GM23338 (cell line): ENCODE data around the gene TBC1D32. TPM values are rescaled to one million over a fixed set of nuclear protein-coding genes. Genes with fewer than 3 reads are reported as not detected.
A peak's percentile ranks its signal among the peaks of the same experiment; 100 is the strongest.

Experiments used
- ATAC-seq: fragments of 200-7000 bp; cut with Tn5 transposase; 3 replicates; pipeline ENCODE4 v1.9.1; 2020
- DNase-seq: peaks from one replicate; pipeline ENCODE4 v3.0.0-alpha.2; 2015; ENCODE audit warnings: low spot score
- H2AFZ ChIP-seq: fragments of 200-600 bp; sonication (generic); 2 replicates; pipeline ENCODE4 v1.8.0; 2016; ENCODE audit warnings: antibody characterized with exemption, mild to moderate bottlenecking, moderate library complexity
- H3F3A ChIP-seq: fragments of 200-600 bp; sonication (generic); replicated peaks from 2 replicates; pipeline ENCODE4 v1.8.0; 2017; ENCODE audit warnings: antibody characterized with exemption, mixed run types, low read depth
- H3K27ac ChIP-seq: fragments of 200-600 bp; sonication (generic); 2 replicates; pipeline ENCODE4 v1.6.1; 2016; ENCODE audit warnings: low read depth
- H3K27me3 ChIP-seq: fragments of 200-600 bp; sonication (generic); 2 replicates; pipeline ENCODE4 v1.8.0; 2016; ENCODE audit warnings: mild to moderate bottlenecking, mixed run types, moderate library complexity; ENCODE audit not compliant: insufficient read depth
- H3K36me3 ChIP-seq: fragments of 200-600 bp; sonication (generic); 2 replicates; pipeline ENCODE4 v1.8.0; 2016; ENCODE audit warnings: mild to moderate bottlenecking; ENCODE audit not compliant: insufficient read depth
- H3K4me1 ChIP-seq: fragments of 200-600 bp; sonication (generic); 2 replicates; pipeline ENCODE4 v1.8.0; 2016; ENCODE audit warnings: mild to moderate bottlenecking, moderate library complexity; ENCODE audit not compliant: insufficient read depth
- H3K4me2 ChIP-seq: fragments of 200-600 bp; sonication (generic); 2 replicates; pipeline ENCODE4 v1.7.1; 2017; ENCODE audit warnings: mixed run types
- H3K4me3 ChIP-seq: fragments of 200-600 bp; sonication (generic); 2 replicates; pipeline ENCODE4 v1.6.1; 2016; ENCODE audit warnings: mixed run types
- H3K79me2 ChIP-seq: fragments of 200-600 bp; sonication (generic); replicated peaks from 2 replicates; pipeline ENCODE4 v1.8.0; 2017; ENCODE audit warnings: mild to moderate bottlenecking; ENCODE audit not compliant: insufficient read depth
- H3K9me2 ChIP-seq: fragments of 200-600 bp; sonication (generic); 2 replicates; pipeline ENCODE4 v1.8.0; 2017; ENCODE audit not compliant: insufficient read depth
- H4K20me1 ChIP-seq: fragments of 200-600 bp; sonication (generic); replicated peaks from 2 replicates; pipeline ENCODE4 v1.8.0; 2017; ENCODE audit warnings: mild to moderate bottlenecking; ENCODE audit not compliant: insufficient read depth
- H3K27ac Mint-ChIP-seq: 2 replicates; pipeline ENCODE4 v1.8.0; 2020; ENCODE audit warnings: inconsistent platforms, mild to moderate bottlenecking, moderate library complexity, mixed read lengths
- H3K27me3 Mint-ChIP-seq: 3 replicates; pipeline ENCODE4 v1.8.0; 2022; ENCODE audit warnings: low read depth, mild to moderate bottlenecking, moderate library complexity, mixed read lengths, inconsistent platforms; ENCODE audit not compliant: insufficient read depth, poor library complexity
- H3K36me3 Mint-ChIP-seq: 3 replicates; pipeline ENCODE4 v1.8.0; 2021; ENCODE audit warnings: low read depth, mild to moderate bottlenecking, inconsistent platforms, moderate library complexity, mixed read lengths
- H3K4me1 Mint-ChIP-seq: 3 replicates; pipeline ENCODE4 v1.8.0; 2020; ENCODE audit warnings: mild to moderate bottlenecking, inconsistent platforms, mixed read lengths
- H3K4me3 Mint-ChIP-seq: 3 replicates; pipeline ENCODE4 v1.8.0; 2021; ENCODE audit warnings: moderate library complexity, mild to moderate bottlenecking, inconsistent platforms, mixed read lengths
- H3K9me3 Mint-ChIP-seq: 3 replicates; pipeline ENCODE4 v1.8.0; 2020; ENCODE audit warnings: moderate library complexity, mild to moderate bottlenecking, inconsistent platforms, mixed read lengths
- CREB1 ChIP-seq: fragments of 250-450 bp; sonication (Bioruptor Pico); IDR thresholded peaks from 2 replicates; pipeline ENCODE4 v1.5.0; 2020; ENCODE audit warnings: low read depth, mild to moderate bottlenecking, moderate library complexity
- POLR2AphosphoS5 ChIP-seq: IDR thresholded peaks from 2 replicates; pipeline ENCODE4 v1.6.1; 2016; ENCODE audit warnings: antibody characterized with exemption, low read depth
- ZNF114 ChIP-seq: fragments of 250-450 bp; sonication (Bioruptor Pico); IDR thresholded peaks from 2 replicates; pipeline ENCODE4 v1.5.0; 2020; ENCODE audit warnings: mild to moderate bottlenecking, moderate library complexity
- ZNF331 ChIP-seq: fragments of 250-450 bp; sonication (Bioruptor Pico); IDR thresholded peaks from 2 replicates; pipeline ENCODE4 v1.5.0; 2020; ENCODE audit warnings: low read depth, mild to moderate bottlenecking, moderate library complexity
- polyA plus RNA-seq: library from polyadenylated mRNA; unstranded; fragments of >200 nt; fragmentation: Nextera tagmentation; extraction: Ambion mirVana; gene quantifications from 2 replicates; pipeline ENCODE4 v1.2.1, GENCODE V29; 2016
- total RNA-seq: library from RNA; depleted of rRNA; stranded (reverse); fragments of >200 nt; shearing (Covaris generic); gene quantifications from 2 replicates; pipeline ENCODE4 v1.2.3, GENCODE V29; 2014
- TF ChIP-seq, protein P1 (sequence below): fragments of 250-450 bp; sonication (Bioruptor Pico); IDR thresholded peaks from 2 replicates; pipeline ENCODE4 v1.5.0; 2020; ENCODE audit warnings: mild to moderate bottlenecking, moderate library complexity

The TBC1D32 gene
- total and polyA plus RNA-seq, 2 experiments from 2014 or later, result 8.9 to 10.4 TPM

DNA sequence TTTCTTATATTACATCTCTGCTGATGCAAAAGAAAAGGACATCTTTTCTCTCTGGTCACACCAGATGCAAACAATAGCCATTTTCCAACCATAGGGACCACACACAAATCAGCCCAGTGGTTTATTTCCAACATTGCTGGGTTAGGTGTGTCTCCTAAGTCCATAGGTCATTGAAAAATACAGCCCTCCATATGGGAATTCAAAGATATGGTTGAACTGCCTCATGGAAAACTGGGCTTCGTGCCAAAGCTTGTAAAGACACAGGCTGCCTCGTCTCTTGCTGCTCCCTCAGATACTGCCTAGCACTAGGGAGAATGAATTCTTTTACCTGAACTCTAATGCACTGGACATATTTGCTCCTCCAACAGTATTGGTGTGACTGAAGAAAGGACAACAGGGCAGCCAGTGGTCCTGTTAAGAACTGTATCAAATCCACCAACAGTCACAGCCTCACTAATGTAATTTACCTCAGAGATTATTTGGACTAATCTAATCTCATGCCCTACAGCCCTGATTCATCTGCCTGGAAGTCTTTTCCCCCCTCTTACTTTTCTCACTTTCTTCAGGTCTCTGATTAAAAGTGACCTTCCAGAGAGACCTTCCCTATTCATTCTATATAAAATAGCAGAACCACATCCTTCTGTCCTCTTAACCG, 48.3 kb upstream of the TBC1D32 start (continued):
- TF ChIP-seq, protein P1, sequence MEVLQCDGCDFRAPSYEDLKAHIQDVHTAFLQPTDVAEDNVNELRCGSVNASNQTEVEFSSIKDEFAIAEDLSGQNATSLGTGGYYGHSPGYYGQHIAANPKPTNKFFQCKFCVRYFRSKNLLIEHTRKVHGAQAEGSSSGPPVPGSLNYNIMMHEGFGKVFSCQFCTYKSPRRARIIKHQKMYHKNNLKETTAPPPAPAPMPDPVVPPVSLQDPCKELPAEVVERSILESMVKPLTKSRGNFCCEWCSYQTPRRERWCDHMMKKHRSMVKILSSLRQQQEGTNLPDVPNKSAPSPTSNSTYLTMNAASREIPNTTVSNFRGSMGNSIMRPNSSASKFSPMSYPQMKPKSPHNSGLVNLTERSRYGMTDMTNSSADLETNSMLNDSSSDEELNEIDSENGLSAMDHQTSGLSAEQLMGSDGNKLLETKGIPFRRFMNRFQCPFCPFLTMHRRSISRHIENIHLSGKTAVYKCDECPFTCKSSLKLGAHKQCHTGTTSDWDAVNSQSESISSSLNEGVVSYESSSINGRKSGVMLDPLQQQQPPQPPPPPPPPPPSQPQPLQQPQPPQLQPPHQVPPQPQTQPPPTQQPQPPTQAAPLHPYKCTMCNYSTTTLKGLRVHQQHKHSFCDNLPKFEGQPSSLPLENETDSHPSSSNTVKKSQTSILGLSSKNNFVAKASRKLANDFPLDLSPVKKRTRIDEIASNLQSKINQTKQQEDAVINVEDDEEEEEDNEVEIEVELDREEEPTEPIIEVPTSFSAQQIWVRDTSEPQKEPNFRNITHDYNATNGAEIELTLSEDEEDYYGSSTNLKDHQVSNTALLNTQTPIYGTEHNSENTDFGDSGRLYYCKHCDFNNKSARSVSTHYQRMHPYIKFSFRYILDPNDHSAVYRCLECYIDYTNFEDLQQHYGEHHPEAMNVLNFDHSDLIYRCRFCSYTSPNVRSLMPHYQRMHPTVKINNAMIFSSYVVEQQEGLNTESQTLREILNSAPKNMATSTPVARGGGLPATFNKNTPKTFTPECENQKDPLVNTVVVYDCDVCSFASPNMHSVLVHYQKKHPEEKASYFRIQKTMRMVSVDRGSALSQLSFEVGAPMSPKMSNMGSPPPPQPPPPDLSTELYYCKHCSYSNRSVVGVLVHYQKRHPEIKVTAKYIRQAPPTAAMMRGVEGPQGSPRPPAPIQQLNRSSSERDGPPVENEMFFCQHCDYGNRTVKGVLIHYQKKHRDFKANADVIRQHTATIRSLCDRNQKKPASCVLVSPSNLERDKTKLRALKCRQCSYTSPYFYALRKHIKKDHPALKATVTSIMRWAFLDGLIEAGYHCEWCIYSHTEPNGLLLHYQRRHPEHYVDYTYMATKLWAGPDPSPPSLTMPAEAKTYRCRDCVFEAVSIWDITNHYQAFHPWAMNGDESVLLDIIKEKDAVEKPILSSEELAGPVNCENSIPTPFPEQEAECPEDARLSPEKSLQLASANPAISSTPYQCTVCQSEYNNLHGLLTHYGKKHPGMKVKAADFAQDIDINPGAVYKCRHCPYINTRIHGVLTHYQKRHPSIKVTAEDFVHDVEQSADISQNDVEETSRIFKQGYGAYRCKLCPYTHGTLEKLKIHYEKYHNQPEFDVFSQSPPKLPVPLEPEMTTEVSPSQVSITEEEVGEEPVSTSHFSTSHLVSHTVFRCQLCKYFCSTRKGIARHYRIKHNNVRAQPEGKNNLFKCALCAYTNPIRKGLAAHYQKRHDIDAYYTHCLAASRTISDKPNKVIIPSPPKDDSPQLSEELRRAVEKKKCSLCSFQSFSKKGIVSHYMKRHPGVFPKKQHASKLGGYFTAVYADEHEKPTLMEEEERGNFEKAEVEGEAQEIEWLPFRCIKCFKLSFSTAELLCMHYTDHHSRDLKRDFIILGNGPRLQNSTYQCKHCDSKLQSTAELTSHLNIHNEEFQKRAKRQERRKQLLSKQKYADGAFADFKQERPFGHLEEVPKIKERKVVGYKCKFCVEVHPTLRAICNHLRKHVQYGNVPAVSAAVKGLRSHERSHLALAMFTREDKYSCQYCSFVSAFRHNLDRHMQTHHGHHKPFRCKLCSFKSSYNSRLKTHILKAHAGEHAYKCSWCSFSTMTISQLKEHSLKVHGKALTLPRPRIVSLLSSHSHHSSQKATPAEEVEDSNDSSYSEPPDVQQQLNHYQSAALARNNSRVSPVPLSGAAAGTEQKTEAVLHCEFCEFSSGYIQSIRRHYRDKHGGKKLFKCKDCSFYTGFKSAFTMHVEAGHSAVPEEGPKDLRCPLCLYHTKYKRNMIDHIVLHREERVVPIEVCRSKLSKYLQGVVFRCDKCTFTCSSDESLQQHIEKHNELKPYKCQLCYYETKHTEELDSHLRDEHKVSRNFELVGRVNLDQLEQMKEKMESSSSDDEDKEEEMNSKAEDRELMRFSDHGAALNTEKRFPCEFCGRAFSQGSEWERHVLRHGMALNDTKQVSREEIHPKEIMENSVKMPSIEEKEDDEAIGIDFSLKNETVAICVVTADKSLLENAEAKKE (CRISPR knock-in tag), result no peak
- TF ChIP-seq CREB1, result no peak

DNA sequence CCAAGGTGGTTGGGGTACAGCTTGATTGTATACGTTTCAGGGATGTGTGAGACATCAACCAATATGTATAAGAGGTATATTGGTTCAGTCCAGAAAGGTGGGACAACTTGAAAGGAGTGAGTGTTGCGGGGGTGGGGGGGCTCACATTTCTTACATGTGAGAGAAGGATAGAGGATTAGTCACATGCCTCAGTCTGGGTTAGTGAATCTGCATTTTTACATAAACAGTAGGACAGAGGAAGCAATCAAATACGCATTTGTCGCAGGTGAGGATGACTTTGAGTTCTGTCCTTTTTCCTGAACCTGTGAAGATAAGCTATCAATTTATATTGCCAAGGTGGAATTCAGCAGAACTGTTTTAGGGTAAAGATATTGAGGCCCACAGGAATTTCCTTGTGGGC, 42.1 kb upstream of the TBC1D32 start:
- Histone ChIP-seq H3K4me3 (no peak overlapping the region), H3K27me3 (no peaks in the 10 kb centered on the region), H4K20me1 (no peaks in the 10 kb centered on the region), H3K36me3 (no peaks in the 10 kb centered on the region), H2AFZ (peak overlapping the region; percentile 49; the same call in 1 of the 2 replicates), H3K79me2 (no peaks in the 10 kb centered on the region), H3K27ac (no peak overlapping the region), H3K4me1 (0 out of 2 replicates have a peak, but pooled peaks cover 5% of the 10 kb centered on the region), H3K9me2 (no peaks in the 10 kb centered on the region), H3F3A (no peaks in the 10 kb centered on the region), H3K4me2 (no peak overlapping the region)
- H3K27ac Mint-ChIP-seq, result peak overlapping the region; percentile 78
- H3K4me3 Mint-ChIP-seq, result no peak overlapping the region
- DNase-seq (no peak), ATAC-seq (no peak)
- peaks cover 13% of the 10 kb centered on the region for H3K4me1 Mint-ChIP-seq
- TF ChIP-seq POLR2AphosphoS5 (no peak), ZNF114 (CRISPR knock-in tag) (no peak), ZNF331 (no peak)
- TF ChIP-seq, protein P1 (CRISPR knock-in tag), result no peak
- H3K36me3 Mint-ChIP-seq, result peaks cover 12% of the 10 kb centered on the region; the same call in 2 of the 3 replicates
- H3K27me3 Mint-ChIP-seq, result no peaks in the 10 kb centered on the region
- H3K9me3 Mint-ChIP-seq, result peaks cover 9% of the 10 kb centered on the region; the same call in 2 of the 3 replicates
